GM12878 (cell line): Measurements from ENCODE around the gene WNT11. TPM values are rescaled to one million over a fixed set of nuclear protein-coding genes. Genes with fewer than 3 reads are reported as not detected.

Source experiments
- CEBPZ ChIP-seq: fragments of 150-350 bp; IDR thresholded peaks from 2 replicates; pipeline ENCODE4 v1.6.1; 2016; ENCODE audit warnings: low read depth, low read length
- POLR2AphosphoS5 ChIP-seq: IDR thresholded peaks from 2 replicates; pipeline ENCODE4 v1.6.1; 2011; ENCODE audit warnings: mild to moderate bottlenecking, low read length, inconsistent platforms
- TARDBP ChIP-seq: IDR thresholded peaks from 2 replicates; pipeline ENCODE4 v1.6.1; 2016; ENCODE audit warnings: borderline replicate concordance
- ZBTB4 ChIP-seq: fragments of 450-650 bp; formaldehyde crosslinking; IDR thresholded peaks from 2 replicates; pipeline ENCODE4 v1.4.0; 2022; ENCODE audit warnings: mild to moderate bottlenecking, moderate library complexity
- polyA plus RNA-seq, 11 experiments: library from polyadenylated mRNA; depleted of rRNA in 4 of 11; unstranded in 6 of 11; stranded (reverse) in 5 of 11; fragments of >200 nt; fragmentation: Nextera tagmentation in 4 of 11; fragmentation: Illumina TruSeq in 1 of 11; extraction: Ambion mirVana in 4 of 11; extraction: Trizol in 1 of 11; gene quantifications; 1 replicate in 1 of 11; 2 replicates in 10 of 11; pipeline versions ENCODE4 v1.2.1 to v1.2.3, GENCODE V29; 2011 to 2016; ENCODE audit warnings: inconsistent platforms in 2 of 11, missing spikeins in 2 of 11, low read depth in 1 of 11
- total RNA-seq, 4 experiments: library from RNA; depleted of rRNA in 3 of 4; stranded (reverse); fragments of >200 nt in 3 of 4; fragmentation: Illumina TruSeq in 1 of 4; extraction: Trizol in 1 of 4; gene quantifications; 2 replicates each; pipeline versions ENCODE4 v1.2.1 to v1.2.3, GENCODE V29; 2013 to 2021

Gene WNT11
- total and polyA plus RNA-seq, 10 of the 15 experiments (the other 5 are each of a cell fraction or from before 2014, with no cell fraction given): 0.05 to 0.19 TPM; not detected in 8

GRCh38 chr11:76203937-76204336 is 2.4 kb downstream of the WNT11 start (continued):
- TF ChIP-seq CEBPZ (no peak), POLR2AphosphoS5 (no peak), TARDBP (no peak), ZBTB4 (CRISPR knock-in tag) (no peak)
